ENCODE measurements around the gene ARHGEF37.

DNA sequence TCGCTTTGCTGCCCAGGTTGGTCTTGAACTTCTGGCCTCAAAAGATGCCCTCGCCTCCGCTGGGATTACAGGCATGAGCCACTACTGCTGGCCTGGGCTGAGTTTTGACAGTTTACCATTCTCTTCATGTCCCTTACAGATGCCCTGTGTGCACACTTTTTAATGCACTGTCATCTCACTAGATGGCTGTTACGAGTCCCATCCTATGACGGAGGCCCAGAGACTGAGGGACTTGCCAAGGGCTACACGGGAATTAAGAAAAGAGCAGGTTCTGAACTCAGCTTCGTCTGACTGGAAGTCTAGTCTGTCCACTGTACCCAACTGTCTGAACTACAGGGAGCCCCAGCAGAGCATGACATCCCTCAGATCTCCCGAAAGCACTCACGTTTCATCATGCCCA lies 63.9 kb downstream of the ARHGEF37 start:
- TF ChIP-seq, protein P1, sequence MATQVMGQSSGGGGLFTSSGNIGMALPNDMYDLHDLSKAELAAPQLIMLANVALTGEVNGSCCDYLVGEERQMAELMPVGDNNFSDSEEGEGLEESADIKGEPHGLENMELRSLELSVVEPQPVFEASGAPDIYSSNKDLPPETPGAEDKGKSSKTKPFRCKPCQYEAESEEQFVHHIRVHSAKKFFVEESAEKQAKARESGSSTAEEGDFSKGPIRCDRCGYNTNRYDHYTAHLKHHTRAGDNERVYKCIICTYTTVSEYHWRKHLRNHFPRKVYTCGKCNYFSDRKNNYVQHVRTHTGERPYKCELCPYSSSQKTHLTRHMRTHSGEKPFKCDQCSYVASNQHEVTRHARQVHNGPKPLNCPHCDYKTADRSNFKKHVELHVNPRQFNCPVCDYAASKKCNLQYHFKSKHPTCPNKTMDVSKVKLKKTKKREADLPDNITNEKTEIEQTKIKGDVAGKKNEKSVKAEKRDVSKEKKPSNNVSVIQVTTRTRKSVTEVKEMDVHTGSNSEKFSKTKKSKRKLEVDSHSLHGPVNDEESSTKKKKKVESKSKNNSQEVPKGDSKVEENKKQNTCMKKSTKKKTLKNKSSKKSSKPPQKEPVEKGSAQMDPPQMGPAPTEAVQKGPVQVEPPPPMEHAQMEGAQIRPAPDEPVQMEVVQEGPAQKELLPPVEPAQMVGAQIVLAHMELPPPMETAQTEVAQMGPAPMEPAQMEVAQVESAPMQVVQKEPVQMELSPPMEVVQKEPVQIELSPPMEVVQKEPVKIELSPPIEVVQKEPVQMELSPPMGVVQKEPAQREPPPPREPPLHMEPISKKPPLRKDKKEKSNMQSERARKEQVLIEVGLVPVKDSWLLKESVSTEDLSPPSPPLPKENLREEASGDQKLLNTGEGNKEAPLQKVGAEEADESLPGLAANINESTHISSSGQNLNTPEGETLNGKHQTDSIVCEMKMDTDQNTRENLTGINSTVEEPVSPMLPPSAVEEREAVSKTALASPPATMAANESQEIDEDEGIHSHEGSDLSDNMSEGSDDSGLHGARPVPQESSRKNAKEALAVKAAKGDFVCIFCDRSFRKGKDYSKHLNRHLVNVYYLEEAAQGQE (IDR thresholded peaks at IDR 0.05), result no peak
- TF ChIP-seq RAD21 (IDR thresholded peaks at IDR 0.05), result no peak
- TF ChIP-seq, protein P2, sequence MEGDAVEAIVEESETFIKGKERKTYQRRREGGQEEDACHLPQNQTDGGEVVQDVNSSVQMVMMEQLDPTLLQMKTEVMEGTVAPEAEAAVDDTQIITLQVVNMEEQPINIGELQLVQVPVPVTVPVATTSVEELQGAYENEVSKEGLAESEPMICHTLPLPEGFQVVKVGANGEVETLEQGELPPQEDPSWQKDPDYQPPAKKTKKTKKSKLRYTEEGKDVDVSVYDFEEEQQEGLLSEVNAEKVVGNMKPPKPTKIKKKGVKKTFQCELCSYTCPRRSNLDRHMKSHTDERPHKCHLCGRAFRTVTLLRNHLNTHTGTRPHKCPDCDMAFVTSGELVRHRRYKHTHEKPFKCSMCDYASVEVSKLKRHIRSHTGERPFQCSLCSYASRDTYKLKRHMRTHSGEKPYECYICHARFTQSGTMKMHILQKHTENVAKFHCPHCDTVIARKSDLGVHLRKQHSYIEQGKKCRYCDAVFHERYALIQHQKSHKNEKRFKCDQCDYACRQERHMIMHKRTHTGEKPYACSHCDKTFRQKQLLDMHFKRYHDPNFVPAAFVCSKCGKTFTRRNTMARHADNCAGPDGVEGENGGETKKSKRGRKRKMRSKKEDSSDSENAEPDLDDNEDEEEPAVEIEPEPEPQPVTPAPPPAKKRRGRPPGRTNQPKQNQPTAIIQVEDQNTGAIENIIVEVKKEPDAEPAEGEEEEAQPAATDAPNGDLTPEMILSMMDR (IDR thresholded peaks at IDR 0.05; ENCODE audit: low read depth, low read length, missing input control), result no peak
- TF ChIP-seq, protein P3, sequence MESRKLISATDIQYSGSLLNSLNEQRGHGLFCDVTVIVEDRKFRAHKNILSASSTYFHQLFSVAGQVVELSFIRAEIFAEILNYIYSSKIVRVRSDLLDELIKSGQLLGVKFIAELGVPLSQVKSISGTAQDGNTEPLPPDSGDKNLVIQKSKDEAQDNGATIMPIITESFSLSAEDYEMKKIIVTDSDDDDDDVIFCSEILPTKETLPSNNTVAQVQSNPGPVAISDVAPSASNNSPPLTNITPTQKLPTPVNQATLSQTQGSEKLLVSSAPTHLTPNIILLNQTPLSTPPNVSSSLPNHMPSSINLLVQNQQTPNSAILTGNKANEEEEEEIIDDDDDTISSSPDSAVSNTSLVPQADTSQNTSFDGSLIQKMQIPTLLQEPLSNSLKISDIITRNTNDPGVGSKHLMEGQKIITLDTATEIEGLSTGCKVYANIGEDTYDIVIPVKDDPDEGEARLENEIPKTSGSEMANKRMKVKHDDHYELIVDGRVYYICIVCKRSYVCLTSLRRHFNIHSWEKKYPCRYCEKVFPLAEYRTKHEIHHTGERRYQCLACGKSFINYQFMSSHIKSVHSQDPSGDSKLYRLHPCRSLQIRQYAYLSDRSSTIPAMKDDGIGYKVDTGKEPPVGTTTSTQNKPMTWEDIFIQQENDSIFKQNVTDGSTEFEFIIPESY (IDR thresholded peaks at IDR 0.05), result no peak
- no peak for TF ChIP-seq FOXA1 (IDR thresholded peaks at IDR 0.05)
- TF ChIP-seq JUND (IDR thresholded peaks at IDR 0.05), result no peak
- no peak for TF ChIP-seq RXRA (IDR thresholded peaks at IDR 0.05)
- no peak for TF ChIP-seq TAF1 (conservative IDR thresholded peaks at IDR 0.05)
- TF ChIP-seq, protein P4, sequence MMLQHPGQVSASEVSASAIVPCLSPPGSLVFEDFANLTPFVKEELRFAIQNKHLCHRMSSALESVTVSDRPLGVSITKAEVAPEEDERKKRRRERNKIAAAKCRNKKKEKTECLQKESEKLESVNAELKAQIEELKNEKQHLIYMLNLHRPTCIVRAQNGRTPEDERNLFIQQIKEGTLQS (IDR thresholded peaks at IDR 0.05), result no peak
- TF ChIP-seq SP1 (IDR thresholded peaks at IDR 0.05), result no peak
- TF ChIP-seq YY1 (IDR thresholded peaks at IDR 0.05), result no peak
- no peak for TF ChIP-seq HNF4A (conservative IDR thresholded peaks at IDR 0.05)
- no peak for TF ChIP-seq EGR1 (IDR thresholded peaks at IDR 0.05; ENCODE audit: low read depth in 2 of 2)
- TF ChIP-seq GABPA (IDR thresholded peaks at IDR 0.05 in 1 of 2, conservative IDR thresholded peaks at IDR 0.05 in 1 of 2), result no peak

Measured in liver (tissue), 3 donors.